ENCODE measurements around the gene MYBBP1A.

GRCh38 chr17:4506892-4507291 is 48.3 kb downstream of the MYBBP1A start:
- TF ChIP-seq EZH2phosphoT487 (IDR thresholded peaks at IDR 0.05; ENCODE audit: insufficient read depth, low read depth) (no peak), EZH2 (IDR thresholded peaks at IDR 0.05; ENCODE audit: insufficient read depth, poor library complexity, severe bottlenecking) (no peak)

Data from GM23248 (cell line).